GM21529 (cell line): ENCODE results near the gene CCT3.
"Not testable (repeated sequence)": the region's sequence is repeated elsewhere in the genome, so short reads cannot be mapped to it uniquely, and the experiment has no call there.

ENCODE experiments used
- ATAC-seq: cut with Tn5 transposase; IDR thresholded peaks from one replicate; pipeline ENCODE4 v1.9.1; 2021; ENCODE audit not compliant: unreplicated experiment

The CCT3 gene

DNA sequence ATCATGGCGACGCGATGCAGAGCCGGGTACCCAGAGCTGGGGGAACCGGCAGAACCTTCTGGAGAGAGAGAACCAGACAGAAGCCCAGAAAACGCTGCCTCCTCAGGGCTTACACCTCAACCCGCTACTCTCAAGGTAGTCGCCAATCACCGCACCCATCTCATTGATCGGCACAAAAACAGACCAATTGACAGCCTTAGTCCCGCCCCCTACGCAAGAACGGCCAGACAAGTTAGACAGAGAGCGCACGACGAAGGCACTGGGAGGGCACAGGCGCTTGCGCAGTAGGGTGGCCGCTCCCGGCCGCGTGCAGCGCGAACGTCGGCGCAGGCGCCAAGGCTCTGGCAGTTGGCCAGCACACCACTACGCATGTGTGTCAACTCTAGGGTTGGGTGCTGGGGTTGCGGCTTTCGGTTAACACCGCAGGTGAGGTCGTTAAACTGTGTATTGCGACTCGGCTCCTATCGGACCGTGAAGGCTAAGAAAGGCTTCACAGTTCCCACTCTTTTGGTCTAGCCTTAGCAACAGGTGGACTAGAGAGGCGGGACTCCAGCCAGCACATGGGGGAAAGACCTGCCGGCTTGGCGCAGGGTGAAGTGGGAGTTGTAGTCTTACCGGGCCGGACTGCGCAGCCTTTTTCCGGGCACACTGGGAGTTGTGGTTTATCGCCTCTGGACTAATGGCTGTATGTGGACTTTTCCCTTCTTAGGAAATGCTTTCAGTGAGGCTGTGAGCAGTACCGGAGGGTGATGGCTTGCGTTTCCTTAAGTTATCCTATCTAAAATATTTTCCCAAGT, at the start of gene CCT3, which contains the start of gene TSACC:
CCT3 (minus strand) TSS at position 113 of the 797 bp plus-strand sequence; CDS start at position 5, 108 bp downstream.
TSACC (plus strand) TSS at position 347 of the 797 bp plus-strand sequence. CDS start 1,232 bp downstream, outside the sequence.
- ATAC-seq, result peak; percentile 91

GRCh38 chr1:156387870-156388173, 49.7 kb upstream of the CCT3 start:
- no peak for ATAC-seq

DNA sequence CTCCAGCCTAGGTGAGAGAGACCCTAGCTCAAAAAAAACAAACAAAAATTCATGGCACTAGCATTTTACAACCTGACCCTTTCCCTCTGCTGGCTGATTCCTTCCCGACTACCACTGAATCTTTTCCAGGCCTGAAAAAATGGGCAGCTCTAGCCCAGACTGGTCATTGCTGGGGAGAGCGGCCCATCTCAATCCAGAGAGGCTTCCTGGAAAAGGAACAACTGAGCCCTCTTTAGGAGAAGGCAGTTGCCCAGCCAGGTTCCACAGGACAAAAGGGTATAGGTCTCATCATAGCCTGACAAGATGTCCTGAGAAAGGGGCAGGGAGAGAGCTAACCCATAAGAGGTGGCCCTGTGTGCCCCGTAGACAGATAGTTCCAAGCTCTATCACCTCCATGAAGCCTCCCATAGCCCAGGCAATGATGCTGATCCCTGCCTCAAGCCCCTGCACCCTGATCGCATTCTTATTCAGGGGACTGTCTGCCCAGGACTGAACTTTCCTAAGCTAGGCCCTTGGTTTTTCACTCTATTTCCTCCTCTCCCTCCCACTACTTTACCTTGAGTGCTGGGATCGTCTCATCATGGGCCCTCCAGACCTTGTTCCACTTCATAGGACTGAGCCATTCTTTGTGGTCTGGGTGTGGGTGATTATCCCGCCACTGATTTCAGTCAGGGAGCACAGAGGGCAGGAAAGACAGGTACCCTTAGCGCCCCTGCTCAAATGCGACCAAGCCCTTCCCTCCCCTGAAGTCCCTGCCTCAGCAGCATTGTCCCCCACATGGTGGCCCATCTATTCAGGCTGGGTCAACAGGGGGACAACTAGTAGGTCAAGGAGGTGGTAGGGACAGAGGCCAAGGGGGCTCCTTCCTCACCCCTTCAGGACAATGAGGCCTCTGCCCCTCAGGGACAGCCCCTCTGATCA, 49.1 kb upstream of the CCT3 start:
- no peak for ATAC-seq

- ATAC-seq, result no peak
Observed at GRCh38 chr1:156386134-156386901, 48.2 kb upstream of the CCT3 start.

- ATAC-seq, result no peak
Observed at GRCh38 chr1:156385534-156386031, 47.5 kb upstream of the CCT3 start.

DNA sequence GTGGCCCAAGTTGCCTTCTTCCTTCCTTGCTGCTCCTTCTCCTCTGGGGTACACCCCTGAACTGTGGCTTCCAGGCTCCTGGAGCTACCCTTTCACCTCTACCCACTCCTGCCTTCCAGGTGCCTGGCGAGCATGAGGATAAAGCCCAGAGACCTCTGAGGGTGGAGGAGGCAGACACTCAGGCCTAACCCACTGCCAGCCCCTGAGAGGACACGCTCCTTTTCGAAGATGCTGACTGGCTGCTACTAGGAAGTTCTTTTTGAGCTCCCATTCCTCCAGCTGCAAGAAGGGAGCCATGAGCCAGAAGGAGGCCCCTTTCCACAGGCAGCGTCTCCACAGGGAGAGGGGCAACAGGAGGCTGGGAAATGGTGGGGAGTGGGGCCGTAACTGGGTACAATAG, 46.6 kb upstream of the CCT3 start:
- no peak for ATAC-seq

DNA sequence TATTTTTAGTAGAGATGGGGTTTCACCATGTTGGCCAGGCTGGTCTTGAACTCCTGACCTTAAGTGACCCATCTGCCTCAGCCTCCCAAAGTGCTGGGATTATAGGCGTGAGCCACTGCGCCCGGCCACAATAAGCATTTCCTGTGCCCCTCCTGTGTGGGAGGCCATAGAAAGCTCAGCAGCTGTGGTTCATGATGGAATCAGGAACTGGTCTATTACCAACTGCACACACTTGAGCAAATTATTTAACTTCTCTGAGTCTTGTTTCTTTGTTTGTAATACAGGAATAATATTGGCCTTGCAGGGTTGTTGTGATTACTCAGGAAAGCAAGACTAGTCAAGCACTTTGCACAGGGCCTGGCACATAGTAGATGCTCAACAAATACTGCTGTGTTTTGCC, 45.9 kb upstream of the CCT3 start:
- no peak for ATAC-seq

GRCh38 chr1:156383023-156383422, 44.9 kb upstream of the CCT3 start:
- ATAC-seq, result peak; percentile 67

GRCh38 chr1:156382561-156382960, 44.5 kb upstream of the CCT3 start:
- no peak for ATAC-seq

GRCh38 chr1:156379420-156380165, 41.5 kb upstream of the CCT3 start:
- no peak for ATAC-seq

DNA sequence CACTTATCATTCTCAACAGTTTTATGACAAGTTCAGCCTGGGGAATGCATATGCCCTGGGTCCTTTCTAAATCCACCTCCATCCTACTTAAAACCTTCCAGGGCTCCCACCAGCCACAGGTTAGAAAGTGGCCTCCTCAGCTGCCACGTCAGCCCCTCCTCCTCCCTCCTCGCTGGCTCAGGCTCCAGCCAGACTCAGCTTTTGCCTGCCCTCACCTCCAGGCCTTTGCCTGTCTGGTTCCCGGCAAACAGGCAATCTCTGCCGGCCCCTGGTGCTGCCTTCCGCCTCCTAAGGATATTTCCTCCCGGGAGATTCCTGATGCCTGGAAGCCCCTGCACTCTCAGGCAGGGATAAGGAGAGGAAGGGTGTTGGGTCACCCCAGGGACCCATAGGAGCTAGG, 40.5 kb upstream of the CCT3 start:
- no peak for ATAC-seq

DNA sequence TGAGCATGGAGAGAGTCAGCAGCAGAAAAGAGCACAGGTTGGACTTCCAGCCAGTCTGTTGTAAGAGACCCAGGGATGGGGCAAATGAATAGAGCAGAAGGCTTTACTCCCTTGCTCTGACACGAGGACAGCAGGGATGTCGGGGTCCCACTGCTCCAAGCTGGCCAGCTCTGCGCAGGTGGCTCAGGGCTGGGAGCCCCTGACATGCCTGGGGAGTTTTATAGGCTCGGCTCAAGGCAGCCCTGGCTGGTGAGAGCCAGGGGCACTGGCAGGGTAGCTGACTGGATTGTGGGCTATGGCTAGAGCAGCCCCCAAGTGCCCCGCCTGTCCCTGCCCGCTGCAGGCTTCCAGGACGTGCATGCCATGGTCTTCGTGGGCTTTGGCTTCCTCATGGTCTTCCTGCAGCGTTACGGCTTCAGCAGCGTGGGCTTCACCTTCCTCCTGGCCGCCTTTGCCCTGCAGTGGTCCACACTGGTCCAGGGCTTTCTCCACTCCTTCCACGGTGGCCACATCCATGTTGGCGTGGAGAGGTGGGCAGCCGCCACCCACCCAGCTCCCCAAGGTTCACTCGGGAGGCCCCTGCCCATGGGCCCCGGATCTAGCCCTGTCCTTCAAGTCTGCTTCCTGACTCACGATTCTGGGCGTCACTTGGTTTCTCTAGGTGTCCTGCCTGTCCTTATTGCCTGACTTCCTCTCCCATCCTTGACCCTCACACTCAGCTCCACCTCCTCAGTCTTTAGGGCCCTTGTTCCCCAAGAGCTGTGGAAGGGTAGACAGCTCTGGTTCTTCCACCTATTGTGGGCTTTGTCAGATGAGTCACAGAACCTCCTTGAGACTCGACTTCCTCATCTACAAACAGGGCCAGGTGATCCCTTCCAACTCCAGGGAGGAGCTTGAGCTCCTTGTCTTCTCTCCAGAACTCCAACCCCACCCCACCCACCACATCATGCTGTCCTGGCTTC, 39.1 kb upstream of the CCT3 start:
- no peak for ATAC-seq

GRCh38 chr1:156376146-156376545, 38.1 kb upstream of the CCT3 start:
- no peak for ATAC-seq

- ATAC-seq, result no peak
Observed at GRCh38 chr1:156373546-156373945, 35.5 kb upstream of the CCT3 start.

GRCh38 chr1:156372876-156373275, 34.8 kb upstream of the CCT3 start:
- ATAC-seq, result no peak

GRCh38 chr1:156372265-156372586, 34.1 kb upstream of the CCT3 start:
- no peak for ATAC-seq

DNA sequence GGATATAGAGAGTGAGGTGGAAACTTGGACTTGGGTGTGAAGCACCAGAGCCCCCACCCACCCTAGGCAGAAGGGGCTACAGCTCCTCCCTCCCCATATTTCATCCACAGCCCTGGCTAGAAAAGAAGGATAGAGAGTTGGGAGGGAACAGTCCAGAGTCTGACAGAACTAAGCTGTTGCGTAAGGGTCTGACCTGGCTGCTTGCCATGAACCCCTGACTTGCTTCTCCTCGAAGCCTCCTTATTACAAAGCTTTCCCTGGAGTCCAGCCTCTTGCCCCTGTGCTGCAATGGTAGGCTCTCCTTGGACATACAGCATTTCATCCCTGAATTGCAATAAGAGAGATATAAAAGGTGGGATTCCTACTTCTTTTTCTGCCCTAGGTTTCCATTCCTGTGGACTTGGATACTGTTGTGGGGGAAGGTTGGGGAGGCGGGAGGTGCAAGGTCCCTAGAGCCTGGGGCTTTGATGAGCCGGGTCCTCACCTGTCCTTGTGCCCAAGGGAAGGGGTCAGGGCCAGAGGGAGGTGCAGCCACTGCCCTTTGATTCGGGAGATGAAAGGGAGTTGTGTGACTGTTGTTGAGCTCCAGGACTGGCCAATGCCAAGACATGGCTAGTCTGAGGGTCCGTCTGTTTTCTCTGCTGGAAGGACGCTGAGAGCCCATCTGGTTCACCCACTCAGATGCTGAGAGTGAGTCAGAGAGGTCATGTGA, 33.6 kb upstream of the CCT3 start:
- no peak for ATAC-seq

- ATAC-seq, result not testable (repeated sequence)
Observed at GRCh38 chr1:156369685-156370286, 31.7 kb upstream of the CCT3 start.
